ENCODE results near the gene MYO16.

MYO16 gene

GRCh38 chr13:108858676-108859075 is 229.3 kb downstream of the MYO16 start:
- Histone ChIP-seq H3K9me3 (ENCODE audit: severe bottlenecking) (no peaks in the 10 kb centered on the region), H3K27ac (ENCODE audit: poor library complexity, severe bottlenecking) (no peak overlapping the region), H3K36me3 (ENCODE audit: low read depth) (no peaks in the 10 kb centered on the region), H3K4me1 (ENCODE audit: insufficient read depth, poor library complexity, severe bottlenecking) (peaks cover 2% of the 10 kb centered on the region), H3K4me3 (ENCODE audit: severe bottlenecking) (no peak overlapping the region), H3K27me3 (ENCODE audit: insufficient read depth, poor library complexity, severe bottlenecking) (peaks cover 25% of the 10 kb centered on the region)
- no peak for ATAC-seq (ENCODE audit: low read depth)
- DNase-seq (ENCODE audit: low spot score) = no peak
- no peak for TF ChIP-seq CTCF (IDR thresholded peaks at IDR 0.05; ENCODE audit: poor library complexity, severe bottlenecking)

- Histone ChIP-seq H3K4me1 (ENCODE audit: insufficient read depth, poor library complexity, severe bottlenecking) (peaks cover 2% of the 10 kb centered on the region), H3K9me3 (ENCODE audit: severe bottlenecking) (no peaks in the 10 kb centered on the region), H3K4me3 (ENCODE audit: severe bottlenecking) (no peak overlapping the region), H3K36me3 (ENCODE audit: low read depth) (no peaks in the 10 kb centered on the region), H3K27ac (ENCODE audit: poor library complexity, severe bottlenecking) (no peak overlapping the region), H3K27me3 (ENCODE audit: insufficient read depth, poor library complexity, severe bottlenecking) (peaks cover 25% of the 10 kb centered on the region)
- DNase-seq (ENCODE audit: low spot score) (no peak), ATAC-seq (ENCODE audit: low read depth) (peak; percentile 64; the same call in 2 of the 3 replicates)
- TF ChIP-seq CTCF (IDR thresholded peaks at IDR 0.05; ENCODE audit: poor library complexity, severe bottlenecking) = no peak
Observed at GRCh38 chr13:108859197-108860012, 230.0 kb downstream of the MYO16 start.

- ATAC-seq (ENCODE audit: low read depth) (no peak), DNase-seq (ENCODE audit: low spot score) (no peak)
- peaks cover 2% of the 10 kb centered on the region for H3K4me1 ChIP-seq (ENCODE audit: insufficient read depth, poor library complexity, severe bottlenecking)
- H3K27me3 ChIP-seq (ENCODE audit: insufficient read depth, poor library complexity, severe bottlenecking) = peaks cover 21% of the 10 kb centered on the region
- no peak overlapping the region for H3K4me3 ChIP-seq (ENCODE audit: severe bottlenecking)
- no peak for TF ChIP-seq CTCF (IDR thresholded peaks at IDR 0.05; ENCODE audit: poor library complexity, severe bottlenecking)
- H3K36me3 ChIP-seq (ENCODE audit: low read depth) = no peaks in the 10 kb centered on the region
- no peak overlapping the region for H3K27ac ChIP-seq (ENCODE audit: poor library complexity, severe bottlenecking)
- no peaks in the 10 kb centered on the region for H3K9me3 ChIP-seq (ENCODE audit: severe bottlenecking)
Observed at GRCh38 chr13:108860418-108860817, 231.0 kb downstream of the MYO16 start.

- DNase-seq (ENCODE audit: low spot score) (no peak), ATAC-seq (ENCODE audit: low read depth) (peak; percentile 79)
- peaks cover 4% of the 10 kb centered on the region for H3K27me3 ChIP-seq (ENCODE audit: insufficient read depth, poor library complexity, severe bottlenecking)
- H3K4me1 ChIP-seq (ENCODE audit: insufficient read depth, poor library complexity, severe bottlenecking) = no peaks in the 10 kb centered on the region
- H3K4me3 ChIP-seq (ENCODE audit: severe bottlenecking) = no peak overlapping the region
- no peak overlapping the region for H3K27ac ChIP-seq (ENCODE audit: poor library complexity, severe bottlenecking)
- H3K9me3 ChIP-seq (ENCODE audit: severe bottlenecking) = no peaks in the 10 kb centered on the region
- no peak for TF ChIP-seq CTCF (IDR thresholded peaks at IDR 0.05; ENCODE audit: poor library complexity, severe bottlenecking)
- no peaks in the 10 kb centered on the region for H3K36me3 ChIP-seq (ENCODE audit: low read depth)
Observed at GRCh38 chr13:108877300-108877699, 247.9 kb downstream of the MYO16 start.

- no peak for DNase-seq (ENCODE audit: low spot score)
- H3K9me3 ChIP-seq (ENCODE audit: severe bottlenecking) = no peaks in the 10 kb centered on the region
- H3K4me1 ChIP-seq (ENCODE audit: insufficient read depth, poor library complexity, severe bottlenecking) = no peaks in the 10 kb centered on the region
- H3K36me3 ChIP-seq (ENCODE audit: low read depth) = no peaks in the 10 kb centered on the region
- H3K27ac ChIP-seq (ENCODE audit: poor library complexity, severe bottlenecking) = no peak overlapping the region
- no peaks in the 10 kb centered on the region for H3K27me3 ChIP-seq (ENCODE audit: insufficient read depth, poor library complexity, severe bottlenecking)
- no peak overlapping the region for H3K4me3 ChIP-seq (ENCODE audit: severe bottlenecking)
- ATAC-seq (ENCODE audit: low read depth) = no peak
- no peak for TF ChIP-seq CTCF (IDR thresholded peaks at IDR 0.05; ENCODE audit: poor library complexity, severe bottlenecking)
Observed at GRCh38 chr13:108878732-108879131, 249.3 kb downstream of the MYO16 start.
